GM19099 (cell line): ENCODE data around the gene RAB2B.

Experiments used
- POLR2A ChIP-seq: IDR thresholded peaks from 3 replicates; pipeline ENCODE4 v1.6.1; 2011; ENCODE audit warnings: low read depth; ENCODE audit not compliant: insufficient read length; ENCODE audit errors: extremely low read depth

Gene RAB2B

GRCh38 chr14:21476925-21477681 lies at the start of gene RAB2B, which contains the start of gene TOX4:
RAB2B (minus strand) TSS chr14:21476959; CDS start chr14:21476872, 87 bp downstream.
TOX4 (plus strand) TSS chr14:21477195; CDS start chr14:21477279, 84 bp downstream.
- peak; percentile 77 for TF ChIP-seq POLR2A

GRCh38 chr14:21525962-21526671 lies 49.4 kb upstream of the RAB2B start, which contains the start of gene SALL2:
SALL2 (minus strand) TSS chr14:21526346; CDS start chr14:21526127, 219 bp downstream.
- peak; percentile 25 for TF ChIP-seq POLR2A

- no peak for TF ChIP-seq POLR2A
Observed at GRCh38 chr14:21525571-21525961, 48.8 kb upstream of the RAB2B start.

- TF ChIP-seq POLR2A = no peak
Observed at GRCh38 chr14:21524575-21525490, 48.1 kb upstream of the RAB2B start.

- no peak for TF ChIP-seq POLR2A
Observed at GRCh38 chr14:21523203-21523602, 46.4 kb upstream of the RAB2B start.

- TF ChIP-seq POLR2A = no peak
Observed at GRCh38 chr14:21521501-21521900, 44.7 kb upstream of the RAB2B start.

GRCh38 chr14:21520767-21521166 lies 44.0 kb upstream of the RAB2B start:
- TF ChIP-seq POLR2A = no peak

- TF ChIP-seq POLR2A = no peak
Observed at GRCh38 chr14:21518725-21519124, 42.0 kb upstream of the RAB2B start.

- TF ChIP-seq POLR2A = no peak
Observed at GRCh38 chr14:21514341-21514740, 37.6 kb upstream of the RAB2B start.

GRCh38 chr14:21510735-21511657 lies 34.2 kb upstream of the RAB2B start, which contains the start of gene METTL3:
METTL3 (minus strand) TSS chr14:21511340; CDS start chr14:21511223, 117 bp downstream.
- peak; percentile 77 for TF ChIP-seq POLR2A

- no peak for TF ChIP-seq POLR2A
Observed at GRCh38 chr14:21509432-21510143, 32.8 kb upstream of the RAB2B start.

- no peak for TF ChIP-seq POLR2A
Observed at GRCh38 chr14:21506557-21506956, 29.8 kb upstream of the RAB2B start.

- TF ChIP-seq POLR2A = no peak
Observed at GRCh38 chr14:21505012-21505553, 28.3 kb upstream of the RAB2B start.

GRCh38 chr14:21503376-21503775 lies 26.6 kb upstream of the RAB2B start:
- TF ChIP-seq POLR2A = no peak

- TF ChIP-seq POLR2A = no peak
Observed at GRCh38 chr14:21501568-21501967, 24.8 kb upstream of the RAB2B start.
